Measurements from ENCODE around the gene KLF11. TPM values are rescaled to one million over a fixed set of nuclear protein-coding genes. Genes with fewer than 3 reads are reported as not detected.

Gene KLF11
- total and polyA plus RNA-seq, 8 donors = 4.1 to 21.6 (median 12.0) TPM

GRCh38 chr2:10072656-10073480 is 29.5 kb downstream of the KLF11 start:
- DNase-seq = peak; percentile 86 to 96
- Histone ChIP-seq H3K4me1 (peaks cover 4 to 19% (median 7%) of the 10 kb centered on the region in 4 donors), H3K4me3 (no peak overlapping the region), H3K27me3 (peaks cover 0 to 46% (median under 1%) of the 10 kb centered on the region in 3 donors), H3K9me3 (no peaks in the 10 kb centered on the region), H3K36me3 (no peaks in the 10 kb centered on the region), H3K27ac (no peak overlapping the region)
- TF ChIP-seq, protein P1, sequence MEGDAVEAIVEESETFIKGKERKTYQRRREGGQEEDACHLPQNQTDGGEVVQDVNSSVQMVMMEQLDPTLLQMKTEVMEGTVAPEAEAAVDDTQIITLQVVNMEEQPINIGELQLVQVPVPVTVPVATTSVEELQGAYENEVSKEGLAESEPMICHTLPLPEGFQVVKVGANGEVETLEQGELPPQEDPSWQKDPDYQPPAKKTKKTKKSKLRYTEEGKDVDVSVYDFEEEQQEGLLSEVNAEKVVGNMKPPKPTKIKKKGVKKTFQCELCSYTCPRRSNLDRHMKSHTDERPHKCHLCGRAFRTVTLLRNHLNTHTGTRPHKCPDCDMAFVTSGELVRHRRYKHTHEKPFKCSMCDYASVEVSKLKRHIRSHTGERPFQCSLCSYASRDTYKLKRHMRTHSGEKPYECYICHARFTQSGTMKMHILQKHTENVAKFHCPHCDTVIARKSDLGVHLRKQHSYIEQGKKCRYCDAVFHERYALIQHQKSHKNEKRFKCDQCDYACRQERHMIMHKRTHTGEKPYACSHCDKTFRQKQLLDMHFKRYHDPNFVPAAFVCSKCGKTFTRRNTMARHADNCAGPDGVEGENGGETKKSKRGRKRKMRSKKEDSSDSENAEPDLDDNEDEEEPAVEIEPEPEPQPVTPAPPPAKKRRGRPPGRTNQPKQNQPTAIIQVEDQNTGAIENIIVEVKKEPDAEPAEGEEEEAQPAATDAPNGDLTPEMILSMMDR (IDR thresholded peaks at IDR 0.05) = peak in 5 of 7 experiments; percentile 78 to 91 (median 86)
- TF ChIP-seq POLR2A (IDR thresholded peaks at IDR 0.05) = no peak
- peak in 2 of 3 donors; percentile 4 to 78 for TF ChIP-seq POLR2AphosphoS5 (IDR thresholded peaks at IDR 0.05)
- TF ChIP-seq EP300 (IDR thresholded peaks at IDR 0.05) = no peak
- intact Hi-C loops (cut with DNase I; ENCODE audit: low total_unique reads) = loop anchor here (5.0 kb wide), 1 partner anchor 359 kb away; no protein-coding TSS in a partner anchor
- 25 to 39% (median 33%) methylated on average over 16 to 20 of the region's 20 CpGs for WGBS, 5 donors

- WGBS, 5 donors = 67 to 78% (median 71%) methylated on average over 8 of the region's 8 CpGs
- H3K27ac ChIP-seq = no peak overlapping the region
- H3K9me3 ChIP-seq = no peaks in the 10 kb centered on the region
- H3K4me3 ChIP-seq = no peak overlapping the region
- peaks cover 0 to 55% (median 9%) of the 10 kb centered on the region in 3 donors for H3K27me3 ChIP-seq
- no peak for DNase-seq
- TF ChIP-seq POLR2AphosphoS5 (IDR thresholded peaks at IDR 0.05) (no peak), EP300 (IDR thresholded peaks at IDR 0.05) (no peak), POLR2A (IDR thresholded peaks at IDR 0.05) (no peak)
- H3K36me3 ChIP-seq = no peaks in the 10 kb centered on the region
- H3K4me1 ChIP-seq = peaks cover 4 to 28% (median 14%) of the 10 kb centered on the region in 4 donors
- intact Hi-C loops (cut with DNase I; ENCODE audit: low total_unique reads) = loop anchor here (5.0 kb wide), 1 partner anchor 359 kb away; no protein-coding TSS in a partner anchor
These were observed 30.4 kb downstream of the KLF11 start for GRCh38 chr2:10073706-10074105.

GRCh38 chr2:10075101-10075500 is 31.8 kb downstream of the KLF11 start:
- no peaks in the 10 kb centered on the region for H3K36me3 ChIP-seq
- no peak overlapping the region for H3K27ac ChIP-seq
- intact Hi-C loops (cut with DNase I; ENCODE audit: low total_unique reads) = no loop called here
- H3K9me3 ChIP-seq = no peaks in the 10 kb centered on the region
- WGBS, 5 donors = 78 to 84% (median 82%) methylated on average over 13 of the region's 13 CpGs
- peaks cover 0 to 68% (median 23%) of the 10 kb centered on the region in 3 donors for H3K27me3 ChIP-seq
- H3K4me3 ChIP-seq = no peak overlapping the region
- DNase-seq = no peak
- TF ChIP-seq POLR2AphosphoS5 (IDR thresholded peaks at IDR 0.05) (no peak), EP300 (IDR thresholded peaks at IDR 0.05) (no peak), POLR2A (IDR thresholded peaks at IDR 0.05) (no peak)
- TF ChIP-seq, protein P1 (IDR thresholded peaks at IDR 0.05) = no peak
- peaks cover 4 to 37% (median 24%) of the 10 kb centered on the region in 4 donors for H3K4me1 ChIP-seq

DNA sequence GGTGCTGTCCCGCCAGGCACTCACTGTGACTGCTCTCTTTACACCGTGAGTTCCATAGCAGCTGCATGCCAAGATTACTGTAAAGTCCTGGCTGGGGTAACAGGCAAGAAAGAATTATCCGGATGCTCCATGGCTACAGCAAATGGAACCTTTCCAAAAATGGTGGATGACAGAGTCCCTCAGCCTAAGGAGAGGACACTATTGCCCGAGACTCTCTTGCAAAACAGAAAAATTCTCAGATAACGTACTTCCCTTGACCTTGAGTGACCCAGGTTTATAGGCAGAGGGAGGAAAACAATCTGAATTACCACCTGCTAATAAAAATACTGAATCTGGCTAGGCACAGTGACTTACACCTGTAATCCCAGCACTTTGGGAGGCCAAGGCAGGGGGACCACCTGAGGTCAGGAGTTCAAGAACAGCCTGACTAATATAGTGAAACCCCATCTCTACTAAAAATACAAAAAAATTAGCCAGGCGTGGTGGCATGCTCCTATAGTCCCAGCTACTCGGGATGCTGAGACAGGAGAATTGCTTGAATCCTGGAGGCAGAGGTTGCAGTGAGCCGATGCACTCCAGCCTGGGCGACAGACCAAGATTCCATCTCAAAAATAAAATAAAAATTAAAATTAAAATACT is 32.3 kb downstream of the KLF11 start:
- H3K4me1 ChIP-seq = peaks cover 10 to 43% (median 30%) of the 10 kb centered on the region in 4 donors
- H3K9me3 ChIP-seq = no peaks in the 10 kb centered on the region
- no peak for DNase-seq
- H3K4me3 ChIP-seq = no peak overlapping the region
- TF ChIP-seq EP300 (IDR thresholded peaks at IDR 0.05) (no peak), POLR2AphosphoS5 (IDR thresholded peaks at IDR 0.05) (no peak), POLR2A (IDR thresholded peaks at IDR 0.05) (no peak)
- TF ChIP-seq, protein P1 (IDR thresholded peaks at IDR 0.05) = no peak
- WGBS, 5 donors = 65 to 71% (median 68%) methylated on average over 9 of the region's 9 CpGs
- intact Hi-C loops (cut with DNase I; ENCODE audit: low total_unique reads) = no loop called here
- no peaks in the 10 kb centered on the region for H3K36me3 ChIP-seq
- H3K27ac ChIP-seq = no peak overlapping the region
- peaks cover 0 to 74% (median 29%) of the 10 kb centered on the region in 3 donors for H3K27me3 ChIP-seq

Measured in stomach (tissue), 9 donors.